ENCODE measurements around the gene KLF11.

GRCh38 chr2:10019174-10019573, 24.2 kb upstream of the KLF11 start:
- TF ChIP-seq SP1 (IDR thresholded peaks at IDR 0.05) (no peak), ELF4 (IDR thresholded peaks at IDR 0.05) (no peak), ZNF384 (IDR thresholded peaks at IDR 0.05) (no peak)

Data from HEK293T (cell line).